Stomach (tissue), 4 donors: Measurements from ENCODE around the gene C15orf62.

Experiments
- CTCF ChIP-seq, 7 experiments: fragments of 450-650 bp in 4 of 7; fragments of 200-600 bp in 3 of 7; sonication (generic) in 3 of 7; IDR thresholded peaks; one replicate each; pipeline ENCODE4 v1.5.1; 2016 to 2019; ENCODE audit warnings: antibody characterized with exemption in 7 of 7, control low read depth in 2 of 7, mild to moderate bottlenecking in 1 of 7
- EP300 ChIP-seq: sonication (generic); formaldehyde crosslinking; IDR thresholded peaks from one replicate; pipeline ENCODE4 v1.6.1; 2017; ENCODE audit warnings: antibody characterized with exemption
- POLR2A ChIP-seq, 4 donors: fragments of 450-650 bp; IDR thresholded peaks; one replicate each; pipeline ENCODE4 v1.6.1; 2016; ENCODE audit warnings: antibody characterized with exemption in 4 of 4, control low read depth in 2 of 4, mild to moderate bottlenecking in 1 of 4, moderate library complexity in 1 of 4
- POLR2AphosphoS5 ChIP-seq, 3 donors: sonication (generic); formaldehyde crosslinking; IDR thresholded peaks; one replicate each; pipeline ENCODE4 v1.6.1; 2016; ENCODE audit warnings: antibody characterized with exemption in 3 of 3

DNA sequence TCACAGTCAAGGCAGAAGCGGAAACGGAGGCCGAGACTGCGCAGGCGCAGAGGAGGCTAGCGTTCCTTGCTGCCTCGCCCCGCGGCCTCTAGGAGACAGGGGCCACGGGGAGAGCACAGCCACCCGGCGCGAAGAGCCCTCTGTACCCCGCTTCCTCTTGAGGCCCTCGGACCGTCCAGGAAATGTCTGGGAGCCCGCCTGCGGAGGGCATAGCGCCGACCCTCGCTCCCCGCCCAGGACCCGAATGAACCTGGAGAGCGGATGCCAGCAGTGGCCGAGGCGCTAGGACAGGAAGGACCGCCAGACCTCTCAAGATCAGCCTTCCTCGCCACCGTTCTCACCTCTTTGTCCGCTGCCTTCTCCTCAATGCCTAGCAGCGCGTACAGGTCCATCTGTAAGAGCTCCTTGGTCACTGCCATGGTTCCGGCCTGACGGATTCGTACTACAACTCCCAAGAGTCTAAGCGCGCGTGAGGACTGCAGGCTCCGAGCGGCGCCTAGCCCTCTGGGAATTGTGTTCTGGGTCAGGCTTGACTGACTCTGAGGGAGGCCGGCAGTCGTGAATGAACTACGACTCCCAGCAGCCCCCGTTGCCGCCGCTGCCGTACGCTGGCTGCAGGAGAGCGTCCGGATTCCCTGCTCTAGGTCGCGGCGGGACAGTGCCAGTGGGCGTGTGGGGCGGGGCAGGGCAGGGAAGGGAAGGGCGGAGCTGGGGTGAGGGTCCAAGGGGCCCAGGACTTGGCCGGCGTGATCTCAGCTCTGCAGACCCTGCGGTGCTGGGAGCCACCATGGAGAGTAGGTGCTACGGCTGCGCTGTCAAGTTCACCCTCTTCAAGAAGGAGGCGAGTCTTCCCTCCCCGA lies 37.5 kb downstream of the C15orf62 start, which contains the start of the genes DNAJC17 and ZFYVE19:
- TF ChIP-seq POLR2A (IDR thresholded peaks at IDR 0.05), result no peak
- TF ChIP-seq CTCF (IDR thresholded peaks at IDR 0.05), result peak in 1 of 7 experiments; percentile 17
- peak; percentile 29 to 85 (median 65) for TF ChIP-seq POLR2AphosphoS5 (IDR thresholded peaks at IDR 0.05)
- no peak for TF ChIP-seq EP300
